GM21367 (cell line): ENCODE measurements around the gene LENG1.
"Not testable (repeated sequence)": the region's sequence is repeated elsewhere in the genome, so short reads cannot be mapped to it uniquely, and the experiment has no call there.

ENCODE experiments used
- ATAC-seq: cut with Tn5 transposase; IDR thresholded peaks from one replicate; pipeline ENCODE4 v1.9.1; 2021; ENCODE audit not compliant: unreplicated experiment

The LENG1 gene

DNA sequence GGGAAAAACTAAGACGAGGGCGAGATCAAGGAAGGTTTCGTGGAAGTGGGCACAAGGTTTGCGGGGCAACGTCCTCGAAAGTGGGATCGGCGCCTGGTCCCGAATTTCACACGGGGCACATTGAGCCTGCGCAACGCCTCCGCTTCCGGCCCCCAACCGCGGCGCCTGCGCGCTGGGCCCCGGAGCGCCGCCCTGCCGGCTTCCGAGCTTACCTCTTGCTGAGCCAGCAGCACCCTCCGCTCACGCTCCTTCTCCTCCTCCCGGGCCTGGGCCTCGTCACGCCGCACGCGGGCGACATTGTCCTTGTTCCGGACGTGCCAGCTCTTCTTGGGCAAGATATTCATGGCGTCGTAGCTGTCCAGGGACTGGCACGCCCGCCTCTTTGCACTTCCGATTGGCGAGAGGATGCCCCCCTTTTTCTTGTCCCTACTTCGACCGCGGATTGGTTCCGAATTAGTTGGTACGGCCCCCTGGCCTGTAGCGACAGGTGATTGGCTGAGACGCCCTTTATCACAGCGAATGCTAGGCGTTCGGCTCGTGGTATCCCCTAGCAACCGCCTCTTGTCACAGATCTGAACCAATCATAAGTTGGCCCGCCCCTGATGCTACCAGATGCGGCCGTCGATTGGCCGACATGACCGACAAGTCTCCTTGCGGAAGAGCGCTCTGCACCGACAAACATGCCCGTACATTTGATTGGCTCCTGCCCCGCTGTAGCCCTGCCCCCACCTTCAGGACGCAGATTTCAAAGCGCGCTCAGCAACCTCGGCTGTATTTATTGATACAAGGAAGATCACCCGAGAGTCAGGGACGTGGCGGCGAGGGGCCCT lies at the start of gene LENG1:
TSS of gene LENG1 (minus strand) at position 370 of the 830 bp plus-strand sequence. CDS start at position 344, 26 bp downstream.
- peak; percentile 78 for ATAC-seq

DNA sequence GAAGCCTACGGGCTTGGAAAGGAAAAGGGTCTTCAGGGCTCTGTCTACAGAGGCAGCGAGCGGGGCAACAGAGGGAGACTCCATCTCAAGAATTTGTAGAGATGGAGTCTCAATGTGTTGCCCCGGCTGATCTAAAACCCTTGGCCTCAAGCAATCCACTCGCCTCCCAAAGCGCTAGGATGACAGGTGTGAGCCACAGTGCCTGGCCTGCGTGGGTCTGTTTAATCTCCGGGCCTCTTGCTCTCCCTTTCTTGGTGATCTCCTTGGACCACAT lies 49.2 kb upstream of the LENG1 start:
- ATAC-seq: no peak

DNA sequence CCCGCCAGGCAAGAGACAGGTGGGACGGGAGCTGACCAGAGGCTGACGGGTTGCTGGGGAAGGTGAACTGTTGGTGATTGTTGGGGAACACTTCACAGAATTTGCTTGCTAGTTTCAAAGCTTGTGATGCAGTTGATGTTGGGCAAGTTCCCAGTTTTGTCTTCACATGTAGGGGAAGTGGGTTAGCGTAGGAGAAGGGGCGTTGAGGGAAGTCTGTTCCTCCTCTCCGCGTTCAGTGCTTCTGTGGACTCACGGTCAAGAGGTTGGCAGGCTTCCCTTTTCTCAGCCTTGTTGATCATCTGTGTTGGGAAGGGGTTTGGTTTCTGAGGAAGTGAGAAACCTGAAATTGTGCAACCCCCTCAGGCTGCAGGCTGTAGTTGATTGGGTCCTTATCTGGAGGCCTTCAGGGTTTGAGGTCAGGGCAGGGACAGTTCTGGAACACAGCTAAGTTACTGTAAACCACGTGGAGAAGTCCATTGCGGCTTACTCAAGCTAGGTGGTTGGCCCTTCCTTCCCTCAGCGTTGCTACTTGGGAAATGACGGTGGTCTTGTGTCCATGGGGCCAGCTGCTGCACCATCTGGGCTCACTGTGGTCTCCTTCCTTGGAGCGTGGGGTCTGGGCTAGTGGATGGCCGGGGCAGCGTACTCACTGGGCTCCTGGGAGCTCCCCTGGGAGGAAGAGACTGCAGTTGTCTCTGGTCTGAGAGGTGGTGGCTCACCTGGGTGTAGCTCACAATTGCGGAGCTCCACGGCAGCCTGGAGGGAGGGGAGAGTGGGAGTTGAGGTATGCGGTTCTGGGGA lies 48.7 kb upstream of the LENG1 start:
- no peak for ATAC-seq

DNA sequence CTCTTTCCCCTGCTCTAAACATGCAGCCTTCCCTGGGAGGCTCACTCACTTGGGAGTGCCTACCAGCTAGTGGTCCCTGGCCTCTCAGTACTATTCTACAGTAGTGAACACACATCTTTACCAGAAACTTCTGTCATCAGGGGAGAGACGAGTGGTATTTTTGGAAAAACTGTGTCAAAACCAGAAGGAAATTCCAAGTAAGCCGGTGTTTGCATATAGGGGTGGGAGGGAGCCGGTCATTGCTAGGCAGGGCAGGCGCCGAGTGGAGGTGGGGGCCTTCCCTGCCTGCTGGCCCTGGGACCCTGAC lies 48.1 kb upstream of the LENG1 start:
- no peak for ATAC-seq

DNA sequence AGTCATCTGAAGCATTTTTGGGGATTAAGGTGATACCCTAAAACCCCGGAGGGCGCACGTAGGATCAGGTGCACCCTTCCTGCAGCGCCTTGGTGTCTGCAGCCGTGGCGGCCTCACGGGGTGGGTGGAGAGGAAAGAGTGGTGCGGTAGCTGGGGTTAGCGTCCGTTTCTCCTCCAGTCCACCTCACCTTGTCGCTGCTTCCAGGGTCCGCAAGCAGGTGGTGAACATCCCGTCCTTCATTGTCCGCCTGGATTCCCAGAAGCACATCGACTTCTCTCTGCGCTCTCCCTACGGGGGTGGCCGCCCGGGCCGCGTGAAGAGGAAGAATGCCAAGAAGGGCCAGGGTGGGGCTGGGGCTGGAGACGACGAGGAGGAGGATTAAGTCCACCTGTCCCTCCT lies 47.7 kb upstream of the LENG1 start:
- not testable (repeated sequence) for ATAC-seq

DNA sequence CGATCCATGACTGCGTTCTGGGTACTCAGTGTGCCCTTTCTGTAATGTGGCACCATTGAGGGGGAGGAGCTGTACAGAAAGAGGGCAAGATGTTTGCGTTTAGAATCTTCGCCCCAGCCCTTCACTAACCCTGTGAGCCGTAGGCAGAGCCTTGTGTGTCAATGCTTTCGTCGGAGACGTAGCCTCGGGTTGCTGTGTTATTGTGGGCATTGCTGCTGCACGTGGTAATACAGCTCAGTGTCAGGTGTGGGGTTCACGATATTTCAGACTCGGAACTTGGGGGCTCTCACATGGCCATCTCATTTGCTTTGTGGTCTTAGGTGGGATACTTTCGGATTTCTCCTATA lies 47.3 kb upstream of the LENG1 start:
- no peak for ATAC-seq

DNA sequence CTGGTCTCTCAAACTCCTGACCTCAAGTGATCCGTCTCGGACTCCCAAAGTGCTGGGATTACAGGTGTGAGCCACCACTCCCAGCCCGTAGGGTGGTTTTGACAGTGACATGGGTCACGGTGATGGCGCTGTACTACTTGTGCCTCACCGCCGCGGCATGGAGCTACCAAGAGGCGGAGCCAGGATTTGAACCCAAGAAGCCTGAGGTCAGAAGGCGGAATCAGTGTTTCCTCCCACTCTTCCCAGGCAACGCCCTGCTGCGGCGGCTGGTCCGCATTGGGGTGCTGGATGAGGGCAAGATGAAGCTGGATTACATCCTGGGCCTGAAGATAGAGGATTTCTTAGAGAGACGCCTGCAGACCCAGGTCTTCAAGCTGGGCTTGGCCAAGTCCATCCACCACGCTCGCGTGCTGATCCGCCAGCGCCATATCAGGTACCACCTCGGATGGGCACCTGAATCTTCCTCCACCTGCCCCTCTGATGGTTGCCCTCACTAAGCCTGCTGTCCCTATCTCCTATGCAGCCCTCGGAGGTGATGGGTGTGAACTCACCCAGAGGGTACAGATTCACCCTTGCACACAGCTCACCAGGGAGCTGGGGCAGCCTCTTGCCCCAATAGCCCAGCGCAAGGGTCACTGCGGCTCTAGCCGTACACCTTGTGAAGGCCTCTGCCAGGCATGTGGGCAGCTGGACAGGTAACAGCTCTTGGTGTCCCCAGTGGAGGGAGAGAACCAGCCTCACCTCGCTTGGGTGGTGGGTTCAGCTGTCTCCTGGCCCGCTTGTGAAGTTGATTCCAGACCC lies 46.7 kb upstream of the LENG1 start:
- ATAC-seq: no peak

DNA sequence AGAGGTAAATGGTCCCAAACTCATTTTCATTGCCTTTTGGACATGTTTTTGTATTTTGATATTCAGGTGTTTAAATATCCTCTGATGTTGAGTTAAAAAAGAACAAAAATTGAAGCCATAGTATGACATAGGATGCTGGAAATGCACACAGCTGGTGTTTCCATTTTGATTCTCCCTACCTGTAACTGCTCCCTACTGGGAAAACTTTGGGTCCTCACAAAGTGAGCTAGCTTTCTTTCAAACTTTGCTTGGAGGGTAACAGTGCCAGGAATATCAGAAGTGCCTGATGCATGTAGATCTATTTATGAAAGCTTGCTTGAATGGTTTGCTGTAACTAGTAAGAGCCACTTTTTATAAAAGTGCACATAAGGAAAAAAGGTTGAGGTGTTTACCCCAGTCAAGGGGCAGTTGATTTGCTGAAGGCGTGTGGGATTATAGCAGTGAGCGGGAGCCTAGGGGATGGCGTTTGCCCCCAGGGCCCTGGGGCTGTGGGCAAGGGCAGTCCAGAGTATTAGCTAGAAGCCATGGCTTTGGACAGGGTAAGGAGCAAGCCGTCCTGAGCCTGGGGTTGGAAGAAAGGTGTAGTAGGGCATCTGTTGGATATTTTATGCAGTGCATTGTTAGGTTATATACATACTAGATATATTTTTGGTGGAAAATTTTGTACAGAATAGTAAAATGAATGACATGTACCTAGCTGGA lies 45.4 kb upstream of the LENG1 start:
- ATAC-seq: no peak

DNA sequence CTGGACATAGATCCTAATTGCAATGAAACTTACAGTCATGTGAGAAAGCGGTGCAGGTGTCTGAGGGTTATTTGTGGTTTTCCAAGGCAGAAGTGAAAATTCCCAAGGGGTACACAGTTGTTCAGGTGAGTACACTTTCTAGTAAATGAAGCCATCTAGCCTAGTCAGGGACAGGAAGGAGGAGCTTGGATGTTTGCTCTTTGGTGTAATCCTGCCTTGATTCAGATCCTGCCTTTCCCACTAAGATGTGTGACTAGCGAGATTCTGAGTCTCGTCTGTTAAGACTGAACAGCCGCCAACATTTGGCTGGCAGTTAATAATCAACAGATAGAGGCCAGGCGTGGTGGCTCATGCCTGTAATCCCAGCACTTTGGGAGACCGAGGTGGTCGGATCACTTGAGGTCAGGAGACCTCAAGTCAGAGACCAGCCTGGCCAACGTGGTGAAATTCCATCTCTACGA lies 43.7 kb upstream of the LENG1 start:
- no peak for ATAC-seq

DNA sequence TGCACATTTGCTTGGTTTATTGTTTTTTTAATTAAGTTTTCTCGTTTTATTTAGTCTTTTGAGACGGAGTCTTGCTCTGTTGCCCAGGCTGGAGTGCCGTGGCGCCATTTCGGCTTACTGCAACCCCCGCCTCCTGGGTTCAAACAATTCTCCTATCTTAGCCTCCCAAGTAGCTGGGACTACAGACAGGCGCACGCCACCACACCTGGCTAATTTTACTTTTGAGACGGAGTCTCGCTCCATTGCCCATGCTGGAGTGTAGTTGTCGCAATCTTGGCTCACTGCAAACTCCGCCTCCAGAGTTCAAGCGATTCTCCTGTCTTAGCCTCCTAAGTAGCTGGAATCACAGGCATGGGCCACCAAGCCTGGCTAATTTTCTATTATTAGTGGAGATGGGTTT lies 42.5 kb upstream of the LENG1 start:
- no peak for ATAC-seq

DNA sequence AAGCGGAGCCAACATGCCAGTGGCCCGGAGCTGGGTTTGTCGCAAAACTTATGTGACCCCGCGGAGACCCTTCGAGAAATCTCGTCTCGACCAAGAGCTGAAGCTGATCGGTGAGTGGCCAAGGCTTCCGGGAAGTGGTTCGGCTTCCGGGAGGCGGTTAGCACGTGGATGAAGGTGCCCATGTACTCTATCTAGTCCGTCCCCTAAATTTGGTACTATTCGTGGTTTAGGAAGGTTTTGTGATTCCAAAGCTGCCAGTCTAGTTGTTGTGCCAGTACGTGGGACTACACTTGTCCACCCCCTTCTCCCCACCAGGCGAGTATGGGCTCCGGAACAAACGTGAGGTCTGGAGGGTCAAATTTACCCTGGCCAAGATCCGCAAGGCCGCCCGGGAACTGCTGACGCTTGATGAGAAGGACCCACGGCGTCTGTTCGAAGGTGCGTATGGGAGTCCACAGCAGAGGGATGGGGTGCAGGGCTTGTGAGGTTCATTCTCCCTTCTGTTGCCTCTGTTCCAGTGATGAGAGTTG lies 41.7 kb upstream of the LENG1 start:
- peak; percentile 3 for ATAC-seq

DNA sequence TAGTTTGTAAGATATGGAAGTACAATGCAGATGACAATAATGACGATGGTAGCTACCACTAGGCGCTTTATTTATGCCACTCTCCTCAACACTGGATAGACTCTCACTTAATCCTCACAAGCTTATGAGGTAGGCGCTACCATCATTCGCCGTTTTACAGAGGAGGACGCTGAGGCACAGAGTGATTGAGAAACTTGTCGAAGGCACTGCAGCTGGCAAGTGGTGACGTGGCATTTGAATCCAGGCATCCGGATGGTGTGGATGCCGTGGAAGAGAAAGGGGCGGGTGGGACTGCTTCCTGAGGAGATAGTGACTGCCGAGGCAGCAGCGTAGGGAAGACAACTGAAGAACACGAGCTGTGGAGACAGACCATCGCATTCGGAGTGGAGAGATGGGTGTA lies 39.9 kb upstream of the LENG1 start:
- ATAC-seq: no peak

DNA sequence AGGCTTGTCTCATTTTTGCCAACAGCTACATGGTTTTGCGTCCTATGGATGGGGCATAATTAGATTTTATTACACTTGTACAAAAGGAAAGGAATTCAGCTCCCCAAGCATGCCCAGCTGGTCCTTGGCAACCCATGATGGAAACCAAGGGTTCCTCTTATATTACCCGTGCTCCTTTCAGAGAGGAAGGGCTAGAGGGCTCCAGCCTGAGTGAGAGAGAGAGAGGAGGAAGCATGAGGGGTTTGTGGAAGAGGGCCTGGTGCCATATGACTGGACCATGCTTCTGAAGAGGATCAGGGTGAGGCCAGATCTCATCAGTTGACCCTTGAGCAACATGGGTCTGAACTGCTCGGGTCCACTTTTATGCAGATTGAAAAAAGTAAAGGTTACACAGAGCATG lies 37.6 kb upstream of the LENG1 start:
- no peak for ATAC-seq

DNA sequence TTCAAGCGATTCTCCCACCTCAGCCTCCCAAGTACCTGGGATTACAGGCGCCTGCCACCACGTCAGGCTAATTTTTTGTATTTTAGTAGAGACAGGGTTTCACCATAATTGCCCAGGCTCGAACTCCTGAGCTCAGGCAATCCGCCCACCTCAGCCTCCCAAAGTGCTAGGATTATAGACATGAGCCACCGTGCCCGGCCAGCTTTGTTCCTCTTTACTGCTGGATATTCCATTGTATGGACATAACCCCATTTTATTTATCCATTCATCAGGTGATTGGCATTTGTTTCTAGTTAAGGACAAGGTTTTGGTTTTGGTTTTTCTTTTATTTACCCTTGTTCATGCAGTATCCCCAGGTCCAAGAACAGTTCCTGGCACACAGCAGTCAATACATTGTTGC lies 37.0 kb upstream of the LENG1 start:
- ATAC-seq: no peak

DNA sequence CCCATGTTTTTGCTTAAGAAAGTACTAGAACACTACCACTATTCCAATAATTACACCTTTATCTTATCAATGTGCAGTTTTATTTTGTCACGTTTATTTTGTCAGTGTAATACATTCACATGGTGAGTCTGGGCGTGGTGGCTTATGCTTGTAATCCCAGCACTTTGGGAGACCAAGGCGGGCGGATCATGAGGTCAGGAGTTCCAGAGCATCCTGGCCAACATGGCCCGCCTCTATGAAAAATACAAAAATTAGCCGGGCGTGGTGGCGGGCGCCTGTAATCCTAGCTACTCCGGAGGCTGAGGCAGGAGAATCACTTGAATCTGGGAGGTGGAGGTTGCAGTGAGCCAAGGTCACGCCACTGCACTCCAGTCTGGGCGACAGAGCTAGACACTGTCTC lies 34.9 kb upstream of the LENG1 start:
- ATAC-seq: not testable (repeated sequence)

DNA sequence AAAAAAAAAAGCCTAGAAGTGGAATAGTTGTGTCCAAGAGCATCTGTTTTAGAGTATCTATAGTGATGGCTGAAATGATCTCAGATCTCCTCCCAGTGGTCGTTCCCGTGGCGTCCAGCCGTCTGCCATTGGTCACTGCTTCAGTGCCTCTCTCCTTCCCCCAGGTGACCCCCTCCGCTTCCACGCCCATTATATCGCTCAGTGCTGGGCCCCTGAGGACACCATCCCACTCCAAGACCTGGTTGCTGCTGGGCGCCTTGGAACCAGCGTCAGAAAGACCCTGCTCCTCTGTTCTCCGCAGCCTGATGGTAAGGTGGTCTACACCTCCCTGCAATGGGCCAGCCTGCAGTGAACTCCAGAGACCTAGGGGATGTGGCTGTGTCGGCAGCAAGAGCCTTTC lies 33.5 kb upstream of the LENG1 start:
- no peak for ATAC-seq

DNA sequence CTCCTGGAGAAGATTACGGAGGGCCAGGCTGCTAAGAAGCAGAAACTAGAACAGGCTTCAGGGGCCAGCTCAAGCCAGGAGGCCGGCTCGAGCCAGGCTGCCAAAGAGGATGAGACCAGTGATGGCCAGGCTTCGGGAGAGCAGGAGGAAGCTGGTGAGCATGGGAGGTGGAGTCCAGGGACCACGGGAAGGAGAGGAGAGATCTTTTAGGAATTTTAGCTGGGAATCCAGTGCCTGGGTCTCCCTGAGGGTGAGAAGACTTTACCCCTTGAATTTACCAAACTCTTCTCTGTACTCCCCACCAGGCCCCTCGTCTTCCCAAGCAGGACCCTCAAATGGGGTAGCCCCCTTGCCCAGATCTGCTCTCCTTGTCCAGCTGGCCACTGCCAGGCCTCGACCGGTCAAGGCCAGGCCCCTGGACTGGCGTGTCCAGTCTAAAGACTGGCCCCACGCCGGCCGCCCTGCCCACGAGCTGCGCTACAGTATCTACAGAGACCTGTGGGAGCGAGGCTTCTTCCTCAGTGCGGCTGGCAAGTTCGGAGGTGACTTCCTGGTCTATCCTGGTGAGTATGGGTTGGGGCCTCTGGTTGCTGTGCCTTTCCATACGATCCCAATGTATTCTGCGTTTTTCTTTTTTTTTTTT lies 32.4 kb upstream of the LENG1 start:
- no peak for ATAC-seq

DNA sequence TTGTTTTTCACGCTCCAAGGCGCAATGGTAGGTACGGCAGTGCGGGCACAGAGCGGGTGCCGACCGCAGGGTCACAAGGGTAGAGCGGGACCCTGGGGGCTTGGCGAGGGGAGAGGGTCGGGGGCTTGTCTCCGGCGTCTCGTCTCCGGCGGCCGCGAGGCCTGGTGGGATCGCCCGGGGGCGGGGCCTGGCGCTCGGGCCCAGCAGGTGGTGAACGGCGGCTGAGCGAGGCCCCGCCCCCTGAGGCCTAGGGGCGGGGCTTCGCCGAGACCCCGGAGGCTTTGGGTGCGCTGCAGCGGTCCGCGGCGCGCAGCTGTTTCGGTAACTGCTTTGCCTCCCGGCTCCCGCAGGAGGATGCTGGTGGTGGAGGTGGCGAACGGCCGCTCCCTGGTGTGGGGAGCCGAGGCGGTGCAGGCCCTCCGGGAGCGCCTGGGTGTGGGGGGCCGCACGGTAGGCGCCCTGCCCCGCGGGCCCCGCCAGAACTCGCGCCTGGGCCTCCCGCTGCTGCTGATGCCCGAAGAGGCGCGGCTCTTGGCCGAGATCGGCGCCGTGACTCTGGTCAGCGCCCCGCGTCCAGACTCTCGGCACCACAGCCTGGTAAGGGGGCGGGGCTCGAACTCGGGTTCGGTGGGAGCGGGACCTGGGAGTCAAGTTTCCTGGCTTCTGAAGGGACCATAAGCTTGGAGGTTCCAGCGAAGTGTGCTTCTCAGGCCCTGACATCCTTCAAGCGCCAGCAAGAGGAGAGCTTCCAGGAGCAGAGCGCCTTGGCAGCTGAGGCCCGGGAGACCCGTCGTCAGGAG lies 31.7 kb upstream of the LENG1 start, which contains the start of gene TSEN34:
TSS of gene TSEN34 (plus strand) at position 298 of the 800 bp plus-strand sequence. CDS start at position 355, 57 bp downstream.
- ATAC-seq: peak; percentile 26

DNA sequence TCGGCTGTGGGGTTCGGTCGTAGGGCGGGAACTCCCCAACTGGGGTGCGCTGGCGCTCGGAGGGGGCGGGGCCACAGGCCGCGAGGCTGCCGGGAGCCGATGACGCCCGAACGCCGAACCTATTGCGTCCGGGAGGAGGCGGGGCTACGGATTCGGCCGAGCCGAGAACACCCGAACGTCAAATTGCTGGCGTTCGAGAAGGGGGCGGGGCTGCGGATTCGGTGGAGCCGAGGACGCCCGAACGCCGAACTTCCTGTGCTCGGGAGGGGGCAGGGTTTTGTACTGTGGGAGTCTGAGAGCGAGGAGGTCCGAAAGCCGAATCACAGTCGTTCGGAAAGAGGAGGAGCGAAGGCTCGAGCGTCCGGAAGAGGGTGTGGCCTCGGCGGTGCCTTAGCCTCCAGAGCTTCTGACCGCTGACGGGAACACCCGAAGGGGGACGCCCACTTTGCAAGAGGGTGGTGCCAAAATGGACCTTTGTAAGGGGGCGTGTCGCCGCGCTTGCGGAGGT lies 31.0 kb upstream of the LENG1 start:
- peak; percentile 37 for ATAC-seq
